Colonic mucosa (tissue), 4 donors: ENCODE measurements around the gene TXNL1. TPM values are rescaled to one million over a fixed set of nuclear protein-coding genes. Genes with fewer than 3 reads are reported as not detected.

ENCODE experiments used
- DNase-seq: peaks from one replicate; pipeline ENCODE4 v3.0.0-alpha.2; 2020
- H3K27ac ChIP-seq: fragments of 200-600 bp; one replicate; pipeline ENCODE4 v1.8.0; 2021
- H3K27me3 ChIP-seq: fragments of 200-600 bp; one replicate; pipeline ENCODE4 v1.8.0; 2021
- H3K36me3 ChIP-seq: fragments of 200-600 bp; one replicate; pipeline ENCODE4 v1.8.0; 2021
- H3K4me1 ChIP-seq: fragments of 200-600 bp; one replicate; pipeline ENCODE4 v1.8.0; 2021; ENCODE audit warnings: mild to moderate bottlenecking
- H3K4me3 ChIP-seq: fragments of 200-600 bp; one replicate; pipeline ENCODE4 v1.8.0; 2021
- H3K9ac ChIP-seq, 2 donors: one replicate each; pipeline ENCODE4 v1.7.0; 2013; ENCODE audit warnings: control low read depth in 2 of 2, low read depth in 2 of 2, low read length in 2 of 2
- H3K9me3 ChIP-seq: fragments of 200-600 bp; one replicate; pipeline ENCODE4 v1.8.0; 2021
- intact Hi-C: fragments of 100-400 bp; cut with DNase I; formaldehyde crosslinking; loops from one replicate; pipeline ENCODE4 v1.14.1; 2022
- total RNA-seq, 2 donors: library from RNA; stranded (reverse); fragmentation: NEBNext Ultra II Directional in 1 of 2; extraction: Animal tissue kit (Norgen Biotek cat#: 25700) in 1 of 2; gene quantifications; one replicate each; pipeline ENCODE4 v1.2.1, GENCODE V29; 2021
- TF ChIP-seq, protein P1 (sequence below): fragments of 200-600 bp; IDR thresholded peaks from one replicate; pipeline ENCODE4 v1.8.0; 2022; ENCODE audit warnings: antibody characterized with exemption, mild to moderate bottlenecking
- donor health status: healthy.
- donor health status: DM: no; HTN: no; CAD: no.
- donor health status: DM: no; HTN: no; CAD: no.

TXNL1 gene
- total RNA-seq, result 10 to 100 TPM; 67.7 to 69.4 TPM

DNA sequence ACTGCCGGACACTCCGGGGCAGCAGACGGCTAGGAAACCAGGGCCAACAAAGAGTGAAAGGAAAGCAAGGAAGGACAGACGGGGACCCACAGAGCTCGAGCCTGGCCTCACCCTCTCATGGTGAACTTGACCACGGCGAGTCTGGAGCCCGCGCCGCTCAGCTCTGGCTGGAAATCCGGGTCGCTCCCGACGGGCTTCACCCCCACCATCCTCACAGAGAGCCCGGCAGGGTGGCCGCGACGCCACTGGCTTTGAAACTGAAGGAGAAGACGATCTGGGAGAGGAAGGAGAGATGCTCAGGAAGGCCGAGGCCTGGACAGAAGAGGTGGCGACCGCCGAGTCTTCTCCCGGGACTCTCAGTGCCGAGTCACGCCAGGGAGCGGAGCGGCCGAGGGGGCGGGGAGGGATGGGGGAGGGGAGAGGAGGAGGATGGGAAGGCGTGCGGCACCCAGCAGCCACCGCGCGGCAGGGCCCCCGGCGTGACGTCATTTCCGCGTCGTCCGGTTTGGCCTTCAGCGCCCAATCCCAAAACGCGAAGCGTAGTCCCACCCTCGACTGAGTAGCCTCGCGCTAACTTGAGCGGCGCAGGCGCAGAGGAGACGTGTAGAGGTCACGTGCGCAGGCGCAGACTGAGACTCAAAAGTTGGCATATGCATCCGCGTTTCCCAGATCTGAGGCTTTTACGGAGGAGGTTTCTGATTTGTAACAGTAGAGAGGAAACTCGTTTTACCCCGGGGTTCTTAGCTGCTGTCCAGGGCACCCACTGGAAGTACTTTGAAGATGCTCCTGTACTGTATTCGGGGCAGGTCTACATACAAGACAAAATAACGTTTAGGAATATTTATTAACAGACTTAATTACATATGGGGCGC lies at the start of gene TXNL1:
Gene TXNL1 (minus strand): TSS at position 361 of the 872 bp plus-strand sequence. CDS start 152 bp downstream, at position 209.
- H3K36me3 ChIP-seq, result no peaks in the 10 kb centered on the region
- intact Hi-C loops, result no loop called here

DNA sequence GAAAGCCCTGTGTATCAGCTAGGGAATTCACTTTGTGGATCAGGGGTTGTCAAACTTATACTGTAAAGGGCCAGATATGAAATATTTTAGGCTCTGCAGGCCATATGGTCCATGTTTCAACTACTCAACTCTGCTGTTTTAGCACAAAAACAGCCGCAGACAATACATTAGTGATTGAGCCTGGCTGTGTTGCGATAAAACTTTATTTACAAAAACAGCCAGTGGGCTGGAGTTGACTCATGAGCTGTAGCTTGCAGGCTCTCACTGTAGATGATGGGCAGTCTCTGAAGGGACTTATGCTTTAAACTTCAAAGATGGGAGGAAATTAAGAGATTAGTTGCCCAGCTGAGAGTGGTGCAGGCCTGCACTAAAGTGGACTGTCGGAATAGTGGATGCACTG lies 45.9 kb upstream of the TXNL1 start:
- Histone ChIP-seq H3K27me3 (no peaks in the 10 kb centered on the region), H3K4me1 (no peaks in the 10 kb centered on the region), H3K27ac (no peak overlapping the region), H3K36me3 (no peaks in the 10 kb centered on the region), H3K9ac (no peak overlapping the region), H3K9me3 (no peaks in the 10 kb centered on the region), H3K4me3 (no peak overlapping the region)
- DNase-seq, result no peak
- intact Hi-C loops, result no loop called here
- TF ChIP-seq, protein P1, sequence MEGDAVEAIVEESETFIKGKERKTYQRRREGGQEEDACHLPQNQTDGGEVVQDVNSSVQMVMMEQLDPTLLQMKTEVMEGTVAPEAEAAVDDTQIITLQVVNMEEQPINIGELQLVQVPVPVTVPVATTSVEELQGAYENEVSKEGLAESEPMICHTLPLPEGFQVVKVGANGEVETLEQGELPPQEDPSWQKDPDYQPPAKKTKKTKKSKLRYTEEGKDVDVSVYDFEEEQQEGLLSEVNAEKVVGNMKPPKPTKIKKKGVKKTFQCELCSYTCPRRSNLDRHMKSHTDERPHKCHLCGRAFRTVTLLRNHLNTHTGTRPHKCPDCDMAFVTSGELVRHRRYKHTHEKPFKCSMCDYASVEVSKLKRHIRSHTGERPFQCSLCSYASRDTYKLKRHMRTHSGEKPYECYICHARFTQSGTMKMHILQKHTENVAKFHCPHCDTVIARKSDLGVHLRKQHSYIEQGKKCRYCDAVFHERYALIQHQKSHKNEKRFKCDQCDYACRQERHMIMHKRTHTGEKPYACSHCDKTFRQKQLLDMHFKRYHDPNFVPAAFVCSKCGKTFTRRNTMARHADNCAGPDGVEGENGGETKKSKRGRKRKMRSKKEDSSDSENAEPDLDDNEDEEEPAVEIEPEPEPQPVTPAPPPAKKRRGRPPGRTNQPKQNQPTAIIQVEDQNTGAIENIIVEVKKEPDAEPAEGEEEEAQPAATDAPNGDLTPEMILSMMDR, result no peak

More for the DNA sequence above, at the start of gene TXNL1:
- TF ChIP-seq, protein P1, result no peak
- Histone ChIP-seq H3K27me3 (no peaks in the 10 kb centered on the region), H3K9ac (peak within 1 kb of the TSS; percentile 75 to 97), H3K4me1 (peaks cover 7% of the 10 kb centered on the region), H3K9me3 (no peaks in the 10 kb centered on the region), H3K27ac (peak within 1 kb of the TSS; percentile 89), H3K4me3 (peak within 1 kb of the TSS; percentile 62)
- peak; percentile 99 for DNase-seq

DNA sequence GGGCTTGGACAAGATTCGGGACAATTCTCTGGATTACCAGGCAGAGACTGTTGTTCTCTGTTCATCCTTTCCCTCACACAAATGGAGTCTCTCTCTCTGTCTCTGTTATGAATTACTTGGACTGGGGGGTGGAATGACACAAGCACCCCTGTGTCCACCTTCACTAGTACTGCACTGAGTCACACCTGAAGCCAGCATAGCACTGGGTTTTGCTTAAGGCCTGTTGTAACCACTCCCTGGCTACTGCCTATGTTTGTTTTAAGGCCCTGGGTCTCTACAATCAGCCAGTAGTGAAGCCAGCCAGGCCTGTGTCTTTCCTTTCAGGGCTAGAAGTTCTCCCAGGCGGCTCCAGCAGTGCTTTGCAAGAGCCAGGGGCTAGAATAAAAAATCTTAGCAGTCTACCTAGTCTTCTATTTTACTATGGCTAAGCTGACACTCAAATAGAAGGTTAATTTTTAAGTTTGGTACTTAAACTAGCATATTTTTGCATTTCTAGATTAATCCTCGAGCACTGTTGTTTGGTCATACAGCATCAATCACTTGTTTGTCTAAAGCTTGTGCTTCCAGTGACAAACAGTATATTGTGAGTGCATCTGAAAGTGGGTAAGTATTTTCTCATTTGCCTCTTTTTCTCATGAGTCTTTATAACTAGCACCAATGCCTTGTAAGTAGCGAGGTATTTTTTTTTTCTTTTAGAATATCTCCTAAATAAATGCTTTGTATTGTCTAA lies 40.6 kb upstream of the TXNL1 start:
- DNase-seq, result no peak
- Histone ChIP-seq H3K9me3 (no peaks in the 10 kb centered on the region), H3K4me1 (no peaks in the 10 kb centered on the region), H3K9ac (no peak overlapping the region), H3K27ac (no peak overlapping the region), H3K4me3 (no peak overlapping the region), H3K36me3 (no peaks in the 10 kb centered on the region), H3K27me3 (no peaks in the 10 kb centered on the region)
- TF ChIP-seq, protein P1, result no peak
- intact Hi-C loops, result no loop called here

DNA sequence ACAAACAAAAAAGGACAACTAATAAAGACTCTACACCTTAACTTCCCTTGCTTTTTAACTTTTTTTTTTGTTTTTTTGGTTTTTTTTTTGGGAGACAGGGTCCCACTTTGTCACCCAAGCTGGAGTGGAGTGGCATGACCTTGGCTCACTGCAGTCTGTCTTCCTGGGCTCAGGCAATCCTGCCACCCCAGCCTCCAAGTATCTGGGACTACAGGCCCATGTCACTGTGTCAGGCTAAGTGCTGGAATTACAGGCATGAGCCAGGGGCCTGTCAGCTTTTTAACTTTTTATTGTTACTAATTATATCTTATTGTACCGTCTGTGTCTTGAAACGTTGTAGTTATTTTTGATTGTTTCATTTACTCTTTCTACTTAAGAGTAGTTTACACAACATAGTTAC lies 38.2 kb upstream of the TXNL1 start:
- TF ChIP-seq, protein P1, result no peak
- H3K4me1 ChIP-seq, result no peaks in the 10 kb centered on the region
- H3K27ac ChIP-seq, result no peak overlapping the region
- no peaks in the 10 kb centered on the region for H3K9me3 ChIP-seq
- no peak for DNase-seq
- no peaks in the 10 kb centered on the region for H3K36me3 ChIP-seq
- no peak overlapping the region for H3K4me3 ChIP-seq
- intact Hi-C loops, result no loop called here
- H3K9ac ChIP-seq, result no peak overlapping the region
- no peaks in the 10 kb centered on the region for H3K27me3 ChIP-seq

DNA sequence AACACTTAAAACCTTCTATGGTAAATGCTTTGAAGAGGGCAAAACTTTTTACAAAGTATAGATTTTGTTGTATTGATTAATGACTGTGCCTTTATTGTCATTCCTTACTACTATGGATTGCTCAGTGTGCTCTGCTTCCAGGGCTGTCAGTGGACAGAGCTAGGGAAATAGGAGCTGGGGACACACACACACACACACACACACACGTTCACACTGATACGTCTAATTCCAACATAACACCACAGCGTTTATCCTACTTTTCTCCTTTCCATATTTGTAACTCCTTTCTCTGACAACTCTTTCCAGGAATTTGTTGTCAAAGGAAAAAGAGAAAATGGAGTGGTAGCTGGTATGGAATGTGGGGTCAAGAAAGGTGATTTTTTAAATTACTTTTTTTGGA lies 34.6 kb upstream of the TXNL1 start:
- TF ChIP-seq, protein P1, result no peak
- no peak overlapping the region for H3K27ac ChIP-seq
- no peak for DNase-seq
- H3K27me3 ChIP-seq, result no peaks in the 10 kb centered on the region
- H3K36me3 ChIP-seq, result no peaks in the 10 kb centered on the region
- no peak overlapping the region for H3K4me3 ChIP-seq
- no peak overlapping the region for H3K9ac ChIP-seq
- no peaks in the 10 kb centered on the region for H3K9me3 ChIP-seq
- intact Hi-C loops, result no loop called here
- no peaks in the 10 kb centered on the region for H3K4me1 ChIP-seq
